GM21825 (cell line): ENCODE data around the gene HPSE2.
A peak's percentile ranks its signal among the peaks of the same experiment; 100 is the strongest.
"Not testable (repeated sequence)": the region's sequence is repeated elsewhere in the genome, so short reads cannot be mapped to it uniquely, and the experiment has no call there.

Experiments used
- ATAC-seq: cut with Tn5 transposase; IDR thresholded peaks from one replicate; pipeline ENCODE4 v1.9.1; 2021; ENCODE audit warnings: mild to moderate bottlenecking, moderate library complexity; ENCODE audit not compliant: unreplicated experiment

The HPSE2 gene

GRCh38 chr10:99235658-99236626 lies at the start of gene HPSE2:
HPSE2 (minus strand) TSS chr10:99235852.
- no peak for ATAC-seq

- peak; percentile 76 for ATAC-seq
Measured at GRCh38 chr10:99280472-99280871, 44.8 kb upstream of the HPSE2 start.

GRCh38 chr10:99279626-99280111 lies 44.0 kb upstream of the HPSE2 start:
- ATAC-seq = peak; percentile 48

- no peak for ATAC-seq
Measured at GRCh38 chr10:99276848-99277486, 41.3 kb upstream of the HPSE2 start.

- ATAC-seq = no peak
Measured at GRCh38 chr10:99266383-99266782, 30.7 kb upstream of the HPSE2 start.

- no peak for ATAC-seq
Measured at GRCh38 chr10:99248824-99249223, 13.2 kb upstream of the HPSE2 start.

- ATAC-seq = not testable (repeated sequence)
Measured at GRCh38 chr10:99247893-99248292, 12.2 kb upstream of the HPSE2 start.

GRCh38 chr10:99236627-99237309 lies 1.1 kb upstream of the HPSE2 start:
- ATAC-seq = no peak

- no peak for ATAC-seq
Measured at GRCh38 chr10:99234791-99235657, 628 bp downstream of the HPSE2 start.

GRCh38 chr10:99234041-99234790 lies 1.4 kb downstream of the HPSE2 start:
- peak; percentile 97 for ATAC-seq

GRCh38 chr10:99233689-99234037 lies 2.0 kb downstream of the HPSE2 start:
- ATAC-seq = no peak

GRCh38 chr10:99233000-99233688 lies 2.5 kb downstream of the HPSE2 start:
- no peak for ATAC-seq

- ATAC-seq = no peak
Measured at GRCh38 chr10:99232360-99232999, 3.2 kb downstream of the HPSE2 start.

- ATAC-seq = no peak
Measured at GRCh38 chr10:99224766-99225165, 10.9 kb downstream of the HPSE2 start.

GRCh38 chr10:99207340-99207739 lies 28.3 kb downstream of the HPSE2 start:
- no peak for ATAC-seq

- no peak for ATAC-seq
Measured at GRCh38 chr10:99203310-99203709, 32.3 kb downstream of the HPSE2 start.

GRCh38 chr10:99172950-99173349 lies 62.7 kb downstream of the HPSE2 start:
- ATAC-seq = no peak

- no peak for ATAC-seq
Measured at GRCh38 chr10:99172128-99172738, 63.4 kb downstream of the HPSE2 start.
